Lung (tissue), 12 donors: Measurements from ENCODE around the gene NCOR2. TPM values are rescaled to one million over a fixed set of nuclear protein-coding genes. Genes with fewer than 3 reads are reported as not detected.
A peak's percentile ranks its signal among the peaks of the same experiment; 100 is the strongest.
"Not testable (repeated sequence)": the region's sequence is repeated elsewhere in the genome, so short reads cannot be mapped to it uniquely, and the experiment has no call there.

Source experiments
- ATAC-seq: fragments of 200-7000 bp; cut with Tn5 transposase; one replicate; pipeline ENCODE4 v1.9.1; 2020; ENCODE audit warnings: moderate number of reproducible peaks; ENCODE audit not compliant: insufficient read depth, low FRiP score
- DNase-seq, 3 donors: peaks; one replicate each; pipeline ENCODE4 v3.0.0-alpha.2; 2013 to 2017
- H3K27ac ChIP-seq, 2 donors: one replicate each; pipeline ENCODE4 v1.5.1; 2013; ENCODE audit warnings: mild to moderate bottlenecking in 2 of 2, moderate library complexity in 2 of 2, control low read depth in 1 of 2, inconsistent platforms in 1 of 2, low read depth in 1 of 2, low read length in 1 of 2
- H3K27me3 ChIP-seq, 3 donors: one replicate each; pipeline ENCODE4 v1.5.1; 2013; ENCODE audit warnings: low read length in 2 of 3; ENCODE audit not compliant: control insufficient read depth in 3 of 3, insufficient read depth in 3 of 3
- H3K36me3 ChIP-seq, 4 donors: one replicate each; pipeline ENCODE4 v1.5.1; 2013; ENCODE audit warnings: low read length in 4 of 4, mild to moderate bottlenecking in 1 of 4, moderate library complexity in 1 of 4; ENCODE audit not compliant: control insufficient read depth in 4 of 4, insufficient read depth in 4 of 4
- H3K4me1 ChIP-seq, 5 donors: one replicate each; pipeline ENCODE4 v1.5.1; 2013; ENCODE audit warnings: low read length in 5 of 5, mild to moderate bottlenecking in 2 of 5, moderate library complexity in 1 of 5; ENCODE audit not compliant: control insufficient read depth in 5 of 5, insufficient read depth in 5 of 5
- H3K4me3 ChIP-seq: one replicate; pipeline ENCODE4 v1.5.1; 2013; ENCODE audit warnings: mild to moderate bottlenecking, control low read depth, moderate library complexity
- H3K9ac ChIP-seq, 2 donors: one replicate each; pipeline ENCODE4 v1.5.1; 2013; ENCODE audit warnings: low read length in 2 of 2, control low read depth in 1 of 2; ENCODE audit not compliant: insufficient read depth in 1 of 2
- H3K9me3 ChIP-seq, 4 donors: one replicate each; pipeline ENCODE4 v1.5.1; 2013; ENCODE audit warnings: low read length in 3 of 4, mild to moderate bottlenecking in 1 of 4, moderate library complexity in 1 of 4; ENCODE audit not compliant: control insufficient read depth in 4 of 4, insufficient read depth in 3 of 4
- WGBS, 2 donors: extraction: QIAGEN DNeasy Blood & Tissue Kit; methylation state at CpG; one replicate each; pipeline ENCODE4 v1.1.7; 2013; 5-methylcytosine and 5-hydroxymethylcytosine counted together
- polyA plus RNA-seq, 2 donors: library from polyadenylated mRNA; stranded (reverse); fragments of 200-250 nt; gene quantifications; one replicate each; pipeline ENCODE4 v1.2.1, GENCODE V29; 2013
- total RNA-seq, 2 donors: library from RNA; depleted of rRNA in 1 of 2; stranded (reverse); fragments of >200 nt in 1 of 2; gene quantifications; one replicate each; pipeline ENCODE4 v1.2.1, GENCODE V29; 2014 to 2021
- TF ChIP-seq, protein P1 (sequence below): IDR thresholded peaks from 2 replicates; pipeline ENCODE4 v1.5.1; 2012; ENCODE audit warnings: mild to moderate bottlenecking; ENCODE audit errors: control extremely low read depth, extremely low read depth
- donor health status: control.
- donor health status: control.
- donor health status: Bipolar disorder and iron deficiency.
- donor health status: healthy.
- donor health status: DM: yes; HTN: yes; CAD: no.

NCOR2 gene
- total and polyA plus RNA-seq, 4 donors: 81.4 to 361 (median 132) TPM

GRCh38 chr12:124590447-124590846, 23.0 kb upstream of the NCOR2 start:
- no peak for DNase-seq
- no peak overlapping the region for H3K9ac ChIP-seq
- peaks cover 0 to 9% (median 3%) of the 10 kb centered on the region in 5 donors for H3K4me1 ChIP-seq
- ATAC-seq: no peak
- H3K27me3 ChIP-seq: no peaks in the 10 kb centered on the region
- H3K27ac ChIP-seq: no peak overlapping the region
- no peak overlapping the region for H3K4me3 ChIP-seq
- H3K36me3 ChIP-seq: no peaks in the 10 kb centered on the region
- H3K9me3 ChIP-seq: peaks cover 0 to 2% (median 0%) of the 10 kb centered on the region in 4 donors
- TF ChIP-seq, protein P1, sequence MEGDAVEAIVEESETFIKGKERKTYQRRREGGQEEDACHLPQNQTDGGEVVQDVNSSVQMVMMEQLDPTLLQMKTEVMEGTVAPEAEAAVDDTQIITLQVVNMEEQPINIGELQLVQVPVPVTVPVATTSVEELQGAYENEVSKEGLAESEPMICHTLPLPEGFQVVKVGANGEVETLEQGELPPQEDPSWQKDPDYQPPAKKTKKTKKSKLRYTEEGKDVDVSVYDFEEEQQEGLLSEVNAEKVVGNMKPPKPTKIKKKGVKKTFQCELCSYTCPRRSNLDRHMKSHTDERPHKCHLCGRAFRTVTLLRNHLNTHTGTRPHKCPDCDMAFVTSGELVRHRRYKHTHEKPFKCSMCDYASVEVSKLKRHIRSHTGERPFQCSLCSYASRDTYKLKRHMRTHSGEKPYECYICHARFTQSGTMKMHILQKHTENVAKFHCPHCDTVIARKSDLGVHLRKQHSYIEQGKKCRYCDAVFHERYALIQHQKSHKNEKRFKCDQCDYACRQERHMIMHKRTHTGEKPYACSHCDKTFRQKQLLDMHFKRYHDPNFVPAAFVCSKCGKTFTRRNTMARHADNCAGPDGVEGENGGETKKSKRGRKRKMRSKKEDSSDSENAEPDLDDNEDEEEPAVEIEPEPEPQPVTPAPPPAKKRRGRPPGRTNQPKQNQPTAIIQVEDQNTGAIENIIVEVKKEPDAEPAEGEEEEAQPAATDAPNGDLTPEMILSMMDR: no peak
- WGBS, 2 donors: 97 to 98% methylated on average over 6 of the region's 6 CpGs

- peaks cover 0 to 2% (median 0%) of the 10 kb centered on the region in 4 donors for H3K9me3 ChIP-seq
- 21 to 34% methylated on average over 9 of the region's 9 CpGs for WGBS, 2 donors
- no peak overlapping the region for H3K9ac ChIP-seq
- peak overlapping the region; percentile 15 to 17 for H3K27ac ChIP-seq
- H3K4me3 ChIP-seq: no peak overlapping the region
- DNase-seq: peak; percentile 52 to 88 (median 81)
- H3K27me3 ChIP-seq: no peaks in the 10 kb centered on the region
- ATAC-seq: no peak
- H3K4me1 ChIP-seq: peaks cover 0 to 9% (median 3%) of the 10 kb centered on the region in 5 donors
- TF ChIP-seq, protein P1: no peak
- no peaks in the 10 kb centered on the region for H3K36me3 ChIP-seq
These were observed 21.4 kb upstream of the NCOR2 start for GRCh38 chr12:124588751-124589267.

DNA sequence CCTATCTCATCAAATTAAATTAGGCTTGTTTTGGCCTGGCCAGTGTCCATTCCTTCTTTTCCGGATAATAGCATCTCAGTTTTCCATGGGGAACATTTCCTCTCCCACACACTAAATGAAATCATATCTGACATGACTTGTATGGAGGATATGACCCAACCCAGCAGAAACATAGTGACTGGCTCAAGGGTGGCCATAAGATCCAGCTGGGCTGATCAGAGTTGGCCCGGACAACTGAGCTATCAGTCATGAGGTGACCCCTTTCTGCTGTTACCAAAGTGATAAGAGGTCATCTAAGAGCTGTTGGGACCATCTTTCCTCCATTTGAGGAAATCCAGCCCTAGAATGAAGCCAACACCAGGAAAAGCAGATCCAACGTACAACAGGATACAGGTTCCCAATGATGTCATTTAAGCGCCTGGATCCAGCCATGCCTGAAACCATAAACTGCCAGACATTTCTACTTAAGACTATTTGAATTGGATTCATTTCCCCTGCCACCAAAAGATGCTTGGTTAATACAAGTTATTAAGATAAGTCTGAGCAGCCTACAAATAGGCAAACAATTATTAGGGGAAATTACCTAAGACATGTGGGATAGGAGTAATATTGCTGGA, 20.7 kb upstream of the NCOR2 start:
- Histone ChIP-seq H3K9me3 (peaks cover 0 to 2% (median 0%) of the 10 kb centered on the region in 4 donors), H3K27me3 (no peaks in the 10 kb centered on the region), H3K36me3 (no peaks in the 10 kb centered on the region), H3K4me3 (no peak overlapping the region), H3K27ac (peak overlapping the region in 1 of 2 donors; percentile 17), H3K9ac (no peak overlapping the region), H3K4me1 (peaks cover 0 to 9% (median 3%) of the 10 kb centered on the region in 5 donors)
- TF ChIP-seq, protein P1: no peak
- DNase-seq: no peak
- ATAC-seq: no peak
- WGBS, 2 donors: 91 to 94% methylated on average over 4 of the region's 4 CpGs

GRCh38 chr12:124586756-124587155, 19.3 kb upstream of the NCOR2 start:
- no peaks in the 10 kb centered on the region for H3K36me3 ChIP-seq
- TF ChIP-seq, protein P1: no peak
- peaks cover 0 to 16% (median 9%) of the 10 kb centered on the region in 5 donors for H3K4me1 ChIP-seq
- peaks cover 0 to 2% (median 0%) of the 10 kb centered on the region in 4 donors for H3K9me3 ChIP-seq
- H3K9ac ChIP-seq: no peak overlapping the region
- ATAC-seq (no peak), DNase-seq (no peak)
- H3K27me3 ChIP-seq: no peaks in the 10 kb centered on the region
- peak overlapping the region in 1 of 2 donors; percentile 46 for H3K27ac ChIP-seq
- 63 to 79% methylated on average over 11 of the region's 11 CpGs for WGBS, 2 donors
- H3K4me3 ChIP-seq: no peak overlapping the region

GRCh38 chr12:124584494-124584893, 17.1 kb upstream of the NCOR2 start:
- H3K27me3 ChIP-seq, H3K4me3 ChIP-seq, H3K9me3 ChIP-seq, H3K9ac ChIP-seq, H3K36me3 ChIP-seq, H3K27ac ChIP-seq, ATAC-seq, DNase-seq: not testable (repeated sequence)
- peaks cover 0 to 16% (median 10%) of the 10 kb centered on the region in 5 donors for H3K4me1 ChIP-seq
- 98 to 99% methylated on average over 7 of the region's 7 CpGs for WGBS, 2 donors
